HG02623 (cell line): ENCODE data around the gene FBXO11.
"Not testable (repeated sequence)": the region's sequence is repeated elsewhere in the genome, so short reads cannot be mapped to it uniquely, and the experiment has no call there.

Experiments used
- ATAC-seq: cut with Tn5 transposase; IDR thresholded peaks from one replicate; pipeline ENCODE4 v1.9.1; 2021; ENCODE audit warnings: moderate library complexity; ENCODE audit not compliant: unreplicated experiment

The FBXO11 gene

DNA sequence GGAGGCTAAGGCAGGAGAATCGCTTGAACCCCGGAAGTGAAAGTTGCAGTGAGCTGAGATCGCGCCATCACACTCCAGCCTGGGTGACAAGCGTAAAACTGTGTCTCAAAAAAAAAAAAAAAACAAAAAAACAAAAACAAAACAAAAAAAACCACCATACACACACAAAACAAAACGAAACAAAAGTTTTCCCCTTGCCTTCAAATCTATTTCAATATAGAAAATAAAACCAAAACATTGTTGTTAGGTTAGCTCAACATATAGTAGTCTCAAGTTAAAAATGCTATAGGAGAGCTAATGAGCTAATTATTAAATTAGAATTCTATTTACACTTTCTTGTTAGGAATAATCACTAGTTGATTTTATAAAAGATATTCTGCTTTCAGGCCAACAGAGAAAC, 43.3 kb downstream of the FBXO11 start:
- ATAC-seq = no peak

DNA sequence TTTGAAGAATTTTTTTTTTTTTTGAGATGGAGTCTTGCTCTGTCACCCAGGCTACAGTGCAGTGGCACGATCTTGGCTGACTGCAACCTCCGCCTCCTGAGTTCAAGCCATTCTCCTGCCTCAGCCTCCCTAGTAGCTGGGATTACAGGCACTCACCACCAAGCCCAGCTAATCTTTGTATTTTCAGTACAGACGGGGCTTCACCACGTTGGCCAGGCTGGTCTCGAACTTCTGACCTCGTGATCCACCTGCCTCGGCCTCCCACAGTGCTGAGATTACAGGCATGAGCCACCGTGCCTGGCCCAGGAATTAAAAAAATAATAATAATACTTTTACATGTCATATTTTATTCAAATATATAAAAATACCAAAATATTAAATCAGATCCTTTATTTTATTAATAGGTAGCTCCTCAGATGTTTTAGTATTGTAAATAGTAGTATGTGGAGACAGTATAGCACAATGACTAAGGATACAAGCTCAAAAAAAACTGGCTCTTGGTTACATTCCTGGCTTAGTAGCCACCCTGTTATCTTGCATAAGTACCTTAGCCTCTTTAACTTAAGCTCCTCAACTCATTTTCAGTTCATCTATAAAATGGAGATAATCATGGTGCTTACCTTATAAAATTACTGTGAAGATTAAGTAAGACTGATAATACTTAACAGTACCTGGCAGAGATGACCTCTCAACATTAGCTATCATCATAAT, 53.1 kb downstream of the FBXO11 start:
- ATAC-seq = not testable (repeated sequence)

DNA sequence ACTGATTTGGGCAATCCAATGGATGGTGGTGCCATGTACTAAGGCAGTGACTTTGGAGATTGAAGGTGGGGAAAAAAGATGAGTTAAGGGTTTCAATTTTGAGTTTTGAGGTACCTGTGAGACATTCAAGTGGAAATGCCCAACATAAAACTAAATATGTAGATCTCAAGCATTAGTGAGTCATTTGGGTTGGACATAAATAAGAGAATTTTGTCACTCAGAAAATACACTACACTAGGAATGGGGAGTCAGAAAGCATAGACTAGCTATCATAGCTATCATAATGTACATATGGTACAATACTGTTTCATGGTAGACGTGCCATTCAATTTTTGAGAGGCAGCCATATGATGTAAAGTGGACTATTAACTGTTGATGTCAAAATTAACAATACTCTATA, 56.1 kb downstream of the FBXO11 start:
- no peak for ATAC-seq

DNA sequence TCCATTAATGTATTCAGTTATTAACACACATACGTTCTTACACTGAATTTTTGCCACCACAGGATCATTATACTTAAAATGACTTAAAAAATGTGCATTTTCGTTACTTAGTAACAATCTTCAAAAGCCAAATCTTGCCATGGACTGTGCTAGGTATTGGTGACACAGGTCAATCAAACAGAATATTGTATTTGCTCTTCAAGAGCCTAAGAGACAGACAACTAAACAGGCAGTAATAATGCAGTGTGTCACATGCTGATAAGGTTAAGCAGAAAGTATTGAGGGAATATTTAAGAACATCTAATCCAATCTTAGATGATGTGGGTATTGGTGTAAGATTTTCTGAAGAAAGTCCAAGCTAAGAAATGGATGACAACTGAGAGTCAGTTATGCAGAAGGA, 56.9 kb downstream of the FBXO11 start:
- no peak for ATAC-seq

DNA sequence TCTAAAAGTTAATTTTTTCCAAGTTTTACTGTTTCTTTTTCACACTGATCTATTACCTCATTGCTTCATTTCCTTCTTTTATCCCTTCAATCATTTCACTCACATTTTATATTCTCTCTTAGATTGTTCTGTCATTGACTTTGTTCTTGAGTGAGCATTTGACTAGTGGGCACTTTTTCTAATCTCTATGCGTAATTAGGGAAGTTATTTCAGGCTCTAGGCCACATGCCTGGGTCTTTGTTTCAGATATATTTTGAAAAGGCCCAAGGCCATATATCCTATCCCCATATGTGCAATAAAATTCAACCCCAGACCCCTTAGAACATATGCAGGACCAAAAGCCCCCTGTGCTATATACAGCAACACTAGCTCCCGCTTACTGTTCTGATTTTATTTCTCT, 62.1 kb downstream of the FBXO11 start:
- no peak for ATAC-seq

DNA sequence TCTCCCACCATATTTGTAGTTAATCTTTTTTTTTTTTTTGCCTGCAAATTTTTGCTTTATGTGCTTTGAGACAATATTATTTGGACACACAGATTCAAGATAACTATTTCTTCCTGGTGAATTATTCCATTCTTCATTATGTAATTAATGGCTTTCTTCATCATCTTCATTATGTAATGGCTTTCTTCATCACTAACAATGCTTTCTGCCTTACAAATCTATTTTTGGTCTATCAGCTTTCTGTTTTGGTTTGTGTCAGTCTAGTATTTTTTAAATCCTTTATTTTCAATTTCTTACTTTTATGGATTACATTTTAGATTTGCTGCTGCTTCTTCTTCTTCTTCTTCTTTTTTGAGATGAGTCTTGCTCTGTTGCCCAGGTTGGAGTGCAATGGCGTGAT, 62.9 kb downstream of the FBXO11 start:
- no peak for ATAC-seq

DNA sequence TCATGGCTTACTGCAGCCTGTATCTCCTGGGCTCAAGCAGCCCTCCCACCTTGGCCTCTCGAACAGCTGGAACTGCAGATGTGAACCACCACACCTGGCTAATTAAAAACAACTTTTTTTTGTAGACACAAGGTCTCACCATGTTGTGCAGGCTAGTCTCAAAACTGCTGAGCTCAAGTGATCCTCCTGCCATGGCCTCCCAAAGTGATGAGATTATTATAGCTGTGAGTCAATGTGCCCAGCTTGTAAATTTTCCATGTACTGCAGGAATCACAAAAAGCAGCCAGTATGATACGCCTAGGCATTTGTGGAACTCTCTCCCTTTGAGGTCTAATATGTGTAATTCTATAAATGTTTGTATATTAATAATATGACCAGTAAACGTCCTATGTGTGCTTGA, 63.5 kb downstream of the FBXO11 start:
- ATAC-seq = no peak

DNA sequence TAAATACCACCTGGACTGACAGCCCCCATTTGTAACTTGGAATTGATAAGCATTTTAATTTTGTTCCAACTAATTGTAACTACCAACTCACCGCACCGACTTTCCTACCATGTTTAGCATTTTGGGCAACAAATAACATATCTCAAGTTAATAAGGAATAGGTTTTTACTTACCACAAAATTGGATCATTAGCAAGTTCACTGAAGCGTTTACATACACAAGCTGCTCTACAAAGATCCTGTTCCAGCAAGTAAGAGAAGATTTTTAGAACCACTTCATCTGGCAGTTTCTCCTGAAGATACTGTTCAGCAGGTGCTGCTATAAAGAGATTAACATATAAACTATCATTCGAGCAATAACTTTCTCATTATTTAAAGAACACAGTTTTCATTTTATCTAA, 67.6 kb downstream of the FBXO11 start:
- ATAC-seq = no peak

DNA sequence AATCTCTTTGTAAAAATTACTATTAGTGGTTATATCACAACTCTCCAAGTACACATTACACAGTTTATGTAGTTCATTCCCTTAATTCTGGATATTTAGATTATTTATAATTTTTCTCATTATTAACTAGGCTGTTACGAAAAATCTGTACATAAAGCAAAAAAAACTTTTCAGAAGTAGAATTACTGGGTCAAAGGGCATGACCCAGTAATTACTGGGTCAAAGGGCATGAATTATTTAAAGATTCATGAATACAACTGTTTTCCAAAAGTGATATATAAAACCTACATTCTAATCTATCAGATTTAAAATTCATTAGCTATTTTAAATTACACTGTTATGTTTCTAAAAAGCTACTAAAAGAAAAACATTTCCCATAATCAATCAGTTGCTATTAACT, 68.0 kb downstream of the FBXO11 start:
- ATAC-seq = no peak

DNA sequence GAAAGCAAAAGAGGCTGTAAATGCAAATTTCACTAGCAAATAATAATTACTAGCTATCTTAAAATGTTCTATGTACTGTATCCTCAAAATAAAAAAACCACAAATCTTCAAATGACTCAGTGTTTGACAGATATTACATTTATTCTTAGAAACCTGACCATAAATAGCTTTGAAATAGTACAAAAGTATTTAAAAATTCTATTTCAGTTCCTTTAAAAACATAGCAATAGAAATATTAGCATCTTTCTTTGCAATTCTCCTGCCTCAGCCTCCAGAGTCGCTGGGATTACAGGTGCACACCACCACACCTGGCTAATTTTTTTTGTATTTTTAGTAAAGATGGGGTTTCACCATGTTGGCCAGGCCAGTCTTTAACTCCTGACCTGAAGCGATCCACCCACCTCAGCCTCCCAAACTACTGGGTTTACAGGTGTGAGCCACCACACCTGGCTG, 72.8 kb downstream of the FBXO11 start:
- ATAC-seq = peak; percentile 68

DNA sequence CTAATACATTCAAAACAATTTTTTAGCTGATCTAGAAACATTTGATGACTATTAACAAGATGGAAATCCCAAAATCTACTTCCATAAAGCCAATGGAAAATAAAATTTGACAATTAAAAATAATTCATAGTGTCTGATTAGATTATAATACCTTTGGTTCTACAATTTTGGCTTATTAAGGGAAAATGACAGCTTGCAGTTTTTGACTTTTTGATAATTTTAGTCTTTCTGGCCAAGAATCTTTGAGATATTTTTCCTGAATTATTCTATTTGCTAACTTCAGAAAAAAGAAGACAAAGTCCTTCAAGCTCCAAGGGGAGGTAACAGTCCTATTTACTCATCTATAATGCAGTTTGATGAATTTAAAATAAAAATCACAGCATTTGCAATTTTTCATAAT, 83.8 kb downstream of the FBXO11 start:
- ATAC-seq = no peak

DNA sequence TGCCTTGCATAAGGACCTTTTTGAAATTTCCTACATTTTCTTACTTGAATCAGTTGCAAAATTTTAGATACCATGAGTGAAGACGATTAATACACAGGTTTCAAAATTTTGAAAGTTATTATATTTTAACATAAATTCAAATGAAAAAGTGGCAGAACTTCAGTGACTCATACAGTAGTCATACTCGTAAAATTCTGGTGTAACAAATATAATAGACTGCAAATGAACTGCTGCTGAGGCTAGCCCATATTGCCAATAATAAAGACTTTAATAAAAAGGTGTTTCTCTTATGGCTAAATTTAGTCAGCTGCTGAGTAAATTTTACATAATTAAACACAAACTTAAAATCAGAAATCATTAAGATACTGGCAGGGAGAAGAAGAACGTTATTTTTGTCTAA, 86.5 kb downstream of the FBXO11 start:
- ATAC-seq = no peak

DNA sequence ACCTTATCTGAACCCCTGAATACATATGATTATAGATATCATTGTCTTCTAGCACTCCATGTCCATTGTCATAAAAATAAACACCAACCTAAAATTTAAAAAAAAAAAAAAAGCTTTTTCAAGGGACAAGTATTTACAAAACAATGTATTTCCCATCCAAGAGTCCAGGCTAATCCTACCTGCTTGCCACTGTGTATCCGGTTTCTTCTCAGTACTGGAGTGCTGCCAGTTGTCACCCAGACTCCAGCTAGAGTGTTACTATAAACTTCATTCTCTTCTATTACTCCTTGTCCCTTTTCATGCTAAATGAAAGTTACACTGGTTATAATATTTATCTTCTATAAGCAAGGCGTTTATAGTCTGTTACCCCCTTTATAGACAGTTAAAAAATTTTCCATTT, 87.5 kb downstream of the FBXO11 start:
- no peak for ATAC-seq

DNA sequence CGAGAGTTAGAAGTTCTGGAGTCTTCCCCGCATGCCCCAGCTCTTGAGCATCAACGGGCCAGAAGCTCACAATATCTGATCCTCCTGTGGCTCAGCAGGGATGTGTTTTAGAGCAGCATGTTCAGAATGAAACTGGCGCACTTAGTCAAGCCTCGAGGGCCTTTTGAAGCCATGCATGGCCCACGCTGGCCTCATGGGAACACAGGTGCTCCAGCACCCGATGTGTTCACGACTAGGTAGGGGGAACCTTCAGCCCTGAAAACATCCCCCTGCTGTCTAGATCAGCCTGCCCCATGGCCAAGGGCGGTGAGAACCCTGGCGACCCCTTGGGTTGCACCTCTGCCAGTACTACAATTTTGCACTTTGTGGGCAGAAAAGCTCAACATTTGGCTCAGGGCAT, 90.5 kb downstream of the FBXO11 start:
- no peak for ATAC-seq

DNA sequence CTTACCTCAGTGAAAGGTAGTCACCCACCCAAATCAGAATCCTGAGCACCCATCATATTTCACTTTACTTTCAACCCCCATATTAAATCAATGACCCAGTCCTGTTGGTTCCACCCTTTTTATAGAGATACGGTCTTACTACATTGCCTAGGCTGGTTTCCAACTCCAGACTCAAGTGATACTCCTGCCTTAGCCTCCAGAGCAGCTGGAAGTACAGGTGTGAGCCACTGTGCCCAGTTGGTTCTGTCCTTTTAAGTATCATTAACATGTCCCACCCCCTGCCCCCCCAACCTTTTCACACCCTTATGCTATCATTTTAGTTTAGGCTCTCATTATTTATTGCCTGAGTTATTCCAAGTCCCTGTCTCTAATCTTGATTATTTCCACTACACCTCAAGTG, 94.6 kb downstream of the FBXO11 start:
- ATAC-seq = no peak

DNA sequence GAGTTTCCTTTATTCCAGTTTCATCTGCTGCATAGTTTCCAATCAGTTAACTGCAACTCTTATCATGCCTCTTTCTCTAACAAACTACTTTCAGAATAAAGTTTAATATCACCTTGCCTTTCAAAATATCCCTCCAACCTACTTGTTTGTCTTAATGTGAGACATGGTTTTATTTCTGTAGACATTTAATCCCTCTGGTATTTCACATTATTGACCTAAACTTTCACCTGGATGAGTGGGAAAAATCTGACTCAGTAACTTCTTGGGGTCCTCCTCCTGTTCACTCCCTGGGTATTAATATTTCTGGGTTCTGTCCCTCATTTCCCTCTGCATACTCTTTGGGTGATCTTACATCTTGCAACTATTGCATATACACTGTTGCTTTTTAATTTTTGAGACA, 95.4 kb downstream of the FBXO11 start:
- no peak for ATAC-seq

DNA sequence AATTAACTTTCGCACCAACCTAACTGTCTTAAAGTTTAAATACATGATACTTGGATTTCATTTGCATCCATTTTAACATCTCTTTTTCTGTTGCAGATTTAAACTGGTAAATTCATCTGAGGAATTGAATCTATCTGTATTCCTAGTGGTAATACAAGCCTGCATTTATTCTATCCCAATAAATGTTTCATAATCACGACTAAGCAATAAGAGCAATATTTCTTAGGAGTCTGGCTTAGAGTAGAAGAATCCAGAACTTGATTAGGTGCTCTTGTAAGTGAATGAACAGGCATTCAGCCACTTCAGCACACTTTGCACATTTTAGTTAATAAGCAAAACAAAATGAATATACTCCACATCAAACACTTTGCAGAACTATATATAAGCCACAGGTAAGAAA, 96.4 kb downstream of the FBXO11 start:
- ATAC-seq = no peak

DNA sequence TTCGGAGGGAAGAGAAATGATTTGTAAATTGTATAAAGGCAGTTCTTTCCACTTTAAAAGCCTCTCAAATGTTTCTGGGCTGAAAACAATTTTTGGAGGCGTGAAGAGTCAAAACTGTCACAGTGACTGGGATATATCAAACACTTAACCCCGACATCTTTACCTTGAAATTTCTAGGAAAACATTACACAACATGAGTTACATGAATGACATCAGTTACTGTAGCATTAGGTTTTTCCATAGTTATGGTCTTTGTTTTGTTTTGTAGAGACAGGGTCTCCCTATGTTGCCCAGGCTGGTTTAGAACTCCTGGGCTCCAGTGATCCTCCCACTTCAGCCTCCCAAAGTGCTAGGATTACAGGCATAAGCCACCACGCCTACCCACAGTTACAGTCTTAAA, 97.7 kb downstream of the FBXO11 start:
- no peak for ATAC-seq

DNA sequence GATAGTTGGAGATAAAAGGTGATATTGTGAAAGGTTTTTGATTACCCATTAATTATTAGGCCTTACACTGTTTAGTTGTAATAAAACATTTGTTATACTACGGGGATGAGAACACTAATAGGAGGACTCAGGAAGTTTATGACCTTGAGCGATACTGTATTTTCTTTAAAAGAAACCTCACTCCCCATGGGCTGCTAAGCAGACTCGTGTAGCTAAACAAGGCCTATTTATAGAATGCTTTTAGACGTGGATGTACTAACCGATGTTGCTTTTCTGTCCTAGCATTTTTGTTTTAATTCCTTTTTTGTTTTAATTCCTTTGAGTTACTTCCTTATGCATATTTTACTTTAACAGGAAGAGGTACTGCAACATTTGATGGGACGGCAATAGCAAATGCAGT, 100.4 kb downstream of the FBXO11 start:
- ATAC-seq = no peak

DNA sequence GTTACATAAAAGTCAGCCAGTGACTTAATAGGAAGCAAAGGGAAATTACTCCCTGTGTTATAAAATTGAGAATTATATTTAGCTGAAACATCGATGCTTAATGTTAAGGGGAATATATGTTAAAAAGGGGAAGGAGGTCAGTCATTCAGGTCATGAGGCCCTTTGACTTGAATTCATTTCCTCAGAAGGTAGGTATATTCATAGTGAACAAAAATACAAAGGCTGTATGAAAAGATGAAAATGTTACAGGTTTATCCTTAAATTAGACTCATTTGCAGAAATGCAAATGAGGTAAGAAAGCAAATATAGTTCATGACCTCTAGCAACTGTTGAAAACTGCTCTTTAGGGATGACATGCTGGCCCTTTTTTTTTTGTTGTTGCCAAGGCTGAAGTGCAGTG, 102.5 kb downstream of the FBXO11 start:
- no peak for ATAC-seq

DNA sequence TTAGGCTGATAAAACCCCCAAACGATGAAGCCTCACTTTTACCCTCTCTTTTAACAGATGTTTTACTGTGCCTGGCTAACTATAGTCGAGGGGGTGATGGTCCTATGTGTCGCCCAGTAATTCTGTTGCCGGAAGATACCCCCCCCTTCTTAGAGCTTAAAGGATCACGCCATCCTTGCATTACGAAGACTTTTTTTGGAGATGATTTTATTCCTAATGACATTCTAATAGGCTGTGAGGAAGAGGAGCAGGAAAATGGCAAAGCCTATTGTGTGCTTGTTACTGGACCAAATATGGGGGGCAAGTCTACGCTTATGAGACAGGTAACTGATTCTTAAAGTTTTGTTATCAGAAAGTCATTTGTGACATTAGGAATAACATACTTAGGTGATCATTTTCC, 102.9 kb downstream of the FBXO11 start:
- ATAC-seq = no peak

DNA sequence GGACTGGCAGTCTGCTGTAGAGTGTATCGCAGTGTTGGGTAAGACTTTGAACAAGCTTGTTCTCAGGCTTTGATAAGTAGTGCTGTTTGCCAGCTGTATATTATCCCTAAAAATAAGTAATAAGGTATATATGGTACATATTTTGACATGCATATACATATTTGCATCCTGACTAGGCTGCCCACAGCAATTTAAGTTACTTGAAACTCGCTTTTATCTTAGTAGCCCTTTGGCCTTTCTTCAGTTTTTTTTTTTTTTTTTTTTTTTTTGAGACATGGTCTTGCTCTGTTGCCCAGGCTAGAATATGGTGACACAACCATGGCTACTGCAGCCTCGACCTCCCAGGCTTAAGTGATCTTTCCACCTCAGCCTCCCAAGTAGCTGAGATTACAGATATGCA, 105.2 kb downstream of the FBXO11 start:
- ATAC-seq = no peak

DNA sequence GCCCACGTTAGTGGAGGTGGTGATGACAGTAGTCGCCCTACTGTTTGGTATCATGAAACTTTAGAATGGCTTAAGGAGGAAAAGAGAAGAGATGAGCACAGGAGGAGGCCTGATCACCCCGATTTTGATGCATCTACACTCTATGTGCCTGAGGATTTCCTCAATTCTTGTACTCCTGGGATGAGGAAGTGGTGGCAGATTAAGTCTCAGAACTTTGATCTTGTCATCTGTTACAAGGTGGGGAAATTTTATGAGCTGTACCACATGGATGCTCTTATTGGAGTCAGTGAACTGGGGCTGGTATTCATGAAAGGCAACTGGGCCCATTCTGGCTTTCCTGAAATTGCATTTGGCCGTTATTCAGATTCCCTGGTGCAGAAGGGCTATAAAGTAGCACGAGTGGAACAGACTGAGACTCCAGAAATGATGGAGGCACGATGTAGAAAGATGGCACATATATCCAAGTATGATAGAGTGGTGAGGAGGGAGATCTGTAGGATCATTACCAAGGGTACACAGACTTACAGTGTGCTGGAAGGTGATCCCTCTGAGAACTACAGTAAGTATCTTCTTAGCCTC, 107.2 kb downstream of the FBXO11 start:
- no peak for ATAC-seq
